NCI-H82 treated with DMSO at 0.1 percent for 48 hours (cell line): ENCODE data around the gene RNF220.

Experiments
- DNase-seq: peaks from one replicate; lab custom pipeline; 2025; ENCODE audit not compliant: unreplicated experiment; lab: John Stamatoyannopoulos, UW

Gene RNF220

DNA sequence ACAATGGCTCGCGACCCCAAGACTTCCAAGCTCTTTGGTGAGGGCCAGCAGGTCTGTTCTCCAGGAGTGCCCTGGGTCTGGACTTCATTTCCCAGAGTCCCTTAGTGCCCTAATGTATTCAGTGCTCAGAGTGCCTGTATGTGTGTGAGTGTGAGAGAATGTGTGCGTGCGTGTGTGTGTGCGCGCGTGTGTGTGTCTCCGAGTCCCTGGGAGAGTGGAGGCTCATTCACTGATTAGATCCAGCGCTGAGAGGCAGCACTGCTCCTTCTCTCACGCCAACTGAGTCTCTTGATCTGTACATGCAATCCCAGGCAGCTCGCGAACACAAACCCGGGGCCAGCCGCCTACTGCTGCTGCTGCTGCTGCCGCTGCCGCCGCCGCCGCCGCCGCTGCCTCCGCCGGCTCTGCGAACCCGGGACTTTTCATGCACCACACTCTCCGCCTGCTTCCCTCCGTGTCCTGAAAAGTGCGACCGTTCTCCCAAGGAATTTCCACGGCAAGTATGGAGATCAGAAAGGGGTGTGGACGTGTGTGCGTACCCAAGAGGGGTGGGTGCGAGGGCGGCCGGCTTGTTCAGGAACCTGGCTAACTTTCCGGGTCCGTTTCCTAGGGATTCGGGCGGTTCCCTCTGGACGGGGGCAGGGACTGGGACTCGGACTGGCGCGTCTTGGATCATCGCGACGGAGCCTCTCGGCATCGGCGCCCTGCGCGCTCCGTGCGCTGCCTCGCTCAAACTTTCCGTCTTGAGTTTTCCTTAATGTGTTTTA is at the start of gene RNF220:
RNF220 (plus strand) TSS at position 225 of the 767 bp plus-strand sequence.
- DNase-seq, result peak; percentile 68

DNA sequence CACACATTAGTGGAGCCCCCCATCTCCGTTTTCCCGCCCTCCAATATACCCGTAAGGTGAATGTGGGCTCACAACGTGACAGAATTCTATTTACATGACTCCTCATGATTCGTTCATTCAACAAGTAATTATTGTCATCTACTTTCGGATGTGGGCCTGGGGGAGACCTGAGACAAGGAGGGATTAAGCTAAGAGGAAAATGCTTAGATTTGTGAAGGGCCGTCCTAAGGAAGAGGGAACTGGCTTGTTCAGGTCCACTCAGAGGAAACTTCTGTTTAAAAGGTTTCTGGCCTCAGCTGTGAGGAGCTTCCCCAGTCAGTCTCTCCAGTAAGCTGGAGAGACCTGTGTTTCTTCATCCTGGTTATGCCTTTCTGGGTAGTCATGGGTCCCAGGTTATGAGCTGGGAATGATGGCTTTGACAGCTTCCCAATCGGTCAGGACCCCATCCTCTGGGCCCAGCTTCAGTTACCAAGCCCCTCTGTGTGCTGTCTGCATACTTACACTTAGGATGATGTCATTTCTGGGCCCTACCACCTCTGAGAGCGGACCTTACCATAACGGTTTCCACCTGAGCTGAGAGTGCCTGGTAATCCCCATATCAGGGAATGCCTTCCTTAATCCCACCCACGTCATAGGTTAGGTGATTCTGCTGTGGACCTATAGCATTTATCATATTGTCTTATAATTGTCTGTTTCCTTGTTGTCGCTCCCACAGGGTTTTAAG is 49.3 kb upstream of the RNF220 start:
- DNase-seq, result no peak

DNA sequence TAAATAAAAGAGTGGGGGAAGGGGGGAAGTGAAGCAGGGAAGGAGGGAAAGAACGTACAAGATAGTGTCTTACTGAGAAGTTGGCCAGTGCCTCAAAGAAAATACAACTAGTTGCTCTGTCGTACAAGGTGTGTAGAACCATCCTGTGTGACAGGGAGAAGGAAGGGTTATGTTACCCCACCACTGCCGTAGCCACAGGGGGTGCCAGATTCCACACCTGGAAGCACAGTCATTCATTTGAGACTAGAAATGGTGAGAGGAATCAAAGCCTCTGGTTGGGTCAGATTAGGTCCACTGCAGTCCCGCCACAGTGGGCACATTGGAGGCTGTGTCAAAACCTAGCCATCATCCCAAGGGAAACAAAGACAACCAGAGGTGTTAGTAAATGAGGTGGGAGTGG is 47.3 kb upstream of the RNF220 start:
- DNase-seq, result no peak

DNA sequence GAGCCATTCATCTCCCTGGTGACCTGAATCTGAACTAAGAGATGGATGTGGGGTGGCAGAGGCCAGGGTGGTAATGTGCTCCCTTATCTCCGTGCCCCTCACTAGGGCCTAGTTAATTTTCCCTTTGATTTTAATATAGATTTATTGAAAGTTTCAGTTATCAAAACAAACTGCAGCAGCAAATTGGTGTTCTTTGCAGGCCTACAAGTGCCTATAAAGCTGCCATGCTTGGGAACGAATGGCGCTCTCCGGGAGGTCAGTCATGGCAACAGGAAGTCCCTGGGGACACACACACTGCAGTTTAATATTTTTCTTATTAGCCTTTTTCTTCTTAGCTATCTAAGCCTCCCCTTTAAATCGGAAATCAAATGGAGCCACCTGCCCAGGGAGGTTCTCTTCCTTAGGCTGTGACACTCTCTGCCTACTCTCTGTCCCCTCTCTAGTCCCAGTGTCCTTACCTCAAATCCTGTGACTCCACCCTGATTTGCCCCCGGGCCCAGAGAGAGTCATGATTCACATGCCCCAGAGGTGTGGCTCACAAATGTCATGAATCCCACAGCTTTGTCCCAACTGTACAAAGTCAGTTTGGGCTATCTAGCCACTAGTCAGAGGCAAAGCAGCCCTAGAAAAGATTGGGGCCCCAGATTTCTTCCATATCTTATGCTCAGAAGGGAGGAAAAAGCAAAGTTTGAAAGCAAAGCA is 45.7 kb upstream of the RNF220 start:
- no peak for DNase-seq

DNA sequence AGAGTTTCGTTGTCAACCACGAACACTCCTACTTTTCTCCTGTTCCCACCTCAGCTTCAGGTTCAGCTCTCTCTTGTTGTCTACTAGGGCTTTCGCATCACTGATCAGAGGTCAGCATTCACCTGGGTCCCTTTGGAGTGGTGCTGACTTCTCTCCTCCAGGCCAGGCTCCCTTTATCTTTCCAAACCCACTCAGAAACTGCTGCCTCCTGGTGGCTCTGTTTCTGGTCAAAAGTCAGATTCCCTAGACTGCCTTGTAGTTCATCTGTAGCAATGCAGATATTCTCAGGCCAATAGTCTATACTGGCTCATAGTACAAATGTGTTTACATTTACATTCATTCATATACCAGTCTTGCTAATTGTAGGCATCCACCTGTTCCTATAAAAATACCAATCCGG is 43.6 kb upstream of the RNF220 start:
- no peak for DNase-seq

DNA sequence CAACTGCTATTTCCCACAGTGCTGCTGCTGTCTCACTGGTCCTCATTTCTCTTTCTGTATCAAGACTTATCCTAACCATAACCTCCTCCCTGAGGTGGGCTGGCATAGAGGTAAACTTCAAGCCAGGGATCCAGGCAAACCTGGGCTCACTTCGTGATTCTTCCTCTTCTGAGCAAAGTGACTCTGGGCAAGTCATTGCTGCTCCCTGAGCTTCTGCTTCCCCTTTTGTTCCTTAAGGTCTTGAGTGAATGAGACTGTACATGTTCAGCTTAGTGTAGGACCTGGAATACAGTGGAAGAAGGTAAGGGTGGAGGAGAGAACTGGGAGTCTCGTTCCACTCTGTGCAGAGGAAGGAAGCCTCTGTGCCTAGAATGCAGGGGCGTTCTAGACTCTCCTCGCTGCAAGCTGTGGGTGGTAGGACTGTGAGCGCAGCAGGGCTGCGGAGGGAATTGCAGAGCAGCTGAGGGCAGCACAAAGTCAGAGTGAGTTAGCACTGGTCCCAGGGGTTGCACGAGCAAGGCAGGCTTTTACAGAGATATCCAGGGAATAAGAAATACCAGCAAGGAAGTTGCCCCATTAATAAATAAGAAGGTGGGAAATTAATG is 38.6 kb upstream of the RNF220 start:
- no peak for DNase-seq

DNA sequence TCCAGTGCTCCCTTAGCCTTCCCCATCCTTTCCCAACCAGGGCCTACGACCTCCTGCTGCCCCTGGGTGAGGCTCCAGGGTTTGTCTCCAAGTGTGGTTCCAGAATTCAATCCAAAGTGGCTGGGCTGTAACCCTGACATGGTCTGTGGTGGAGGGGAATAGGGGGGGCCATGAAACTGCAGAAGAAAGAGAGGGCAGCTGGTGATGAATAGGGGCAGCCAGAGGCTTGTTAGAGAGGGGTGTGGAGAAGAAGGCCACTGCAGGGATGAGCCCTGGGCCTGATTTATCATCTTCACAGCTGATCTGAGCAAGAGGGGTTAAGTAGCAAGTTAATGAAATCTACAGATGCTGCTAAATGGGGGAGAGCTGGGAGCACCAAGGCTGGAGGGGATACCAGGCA is 37.1 kb upstream of the RNF220 start:
- no peak for DNase-seq

DNA sequence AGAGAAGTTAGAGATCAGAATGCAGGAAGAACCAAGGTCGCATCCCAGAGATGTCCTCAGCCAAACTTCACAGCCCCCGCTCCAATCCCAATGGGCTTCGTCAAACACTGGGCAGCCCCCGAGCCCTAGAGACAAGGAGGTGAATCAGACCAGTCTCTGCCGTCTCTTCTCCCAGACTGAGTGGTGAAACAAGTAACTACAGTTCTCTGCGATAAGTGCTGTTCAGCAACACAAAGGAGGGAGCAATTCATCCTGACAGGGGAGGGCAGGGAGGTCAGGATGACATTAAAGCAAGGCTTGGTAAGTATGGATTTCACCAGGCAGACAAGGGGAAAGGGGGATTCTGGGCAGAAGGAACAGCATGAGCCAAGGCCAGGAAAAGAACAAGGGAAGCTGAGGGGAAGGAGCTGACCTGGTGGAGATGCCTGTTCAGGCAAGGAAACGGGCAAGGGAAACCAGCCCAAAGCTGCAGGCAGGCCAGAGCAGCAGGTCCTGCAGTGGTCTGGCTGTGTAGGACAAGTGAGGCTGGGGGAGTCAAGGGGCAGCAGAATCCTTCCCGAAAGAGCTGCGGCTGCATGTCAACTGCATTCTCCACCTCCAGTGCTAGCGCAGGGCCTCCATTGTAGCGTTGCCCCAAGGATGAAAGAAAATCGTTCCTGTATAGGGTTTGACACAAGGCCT is 36.4 kb upstream of the RNF220 start:
- DNase-seq, result no peak

DNA sequence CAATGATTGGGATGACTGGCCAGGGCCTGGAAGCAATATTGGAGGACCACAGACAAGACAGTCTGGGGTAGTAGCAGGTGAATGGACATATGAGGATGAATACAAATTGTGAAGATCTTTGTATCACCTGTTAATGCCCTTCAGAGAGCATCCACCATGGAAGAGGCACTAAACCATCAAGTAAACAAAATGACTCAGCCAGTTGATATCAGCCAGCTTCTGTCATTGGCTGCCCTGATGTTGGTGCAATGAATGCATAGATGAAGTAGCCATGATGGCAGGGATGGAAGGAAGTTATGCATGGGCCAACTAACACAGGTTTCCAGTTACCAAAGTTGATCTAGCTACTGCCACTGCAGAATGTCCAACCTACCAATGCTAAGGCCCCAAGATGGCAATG is 33.8 kb upstream of the RNF220 start:
- no peak for DNase-seq

DNA sequence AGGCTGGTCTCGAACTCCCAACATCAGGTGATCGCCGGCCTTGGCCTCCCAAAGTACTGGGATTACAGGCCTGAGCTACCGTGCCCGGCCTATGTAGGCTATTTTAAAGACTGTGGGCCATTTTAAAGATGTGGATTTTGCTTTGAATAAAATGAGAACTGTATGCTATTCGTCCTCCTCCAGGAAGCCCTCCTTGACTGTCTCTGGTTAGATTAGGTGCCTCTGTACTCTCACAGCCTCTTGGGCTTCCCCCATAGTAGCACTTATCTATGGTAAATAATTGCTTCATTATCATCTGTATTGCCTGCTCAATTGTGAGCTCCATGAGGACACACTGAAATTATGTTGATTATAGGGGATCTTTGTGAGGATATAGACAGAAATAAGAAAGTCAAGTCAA is 29.5 kb upstream of the RNF220 start:
- DNase-seq, result no peak

DNA sequence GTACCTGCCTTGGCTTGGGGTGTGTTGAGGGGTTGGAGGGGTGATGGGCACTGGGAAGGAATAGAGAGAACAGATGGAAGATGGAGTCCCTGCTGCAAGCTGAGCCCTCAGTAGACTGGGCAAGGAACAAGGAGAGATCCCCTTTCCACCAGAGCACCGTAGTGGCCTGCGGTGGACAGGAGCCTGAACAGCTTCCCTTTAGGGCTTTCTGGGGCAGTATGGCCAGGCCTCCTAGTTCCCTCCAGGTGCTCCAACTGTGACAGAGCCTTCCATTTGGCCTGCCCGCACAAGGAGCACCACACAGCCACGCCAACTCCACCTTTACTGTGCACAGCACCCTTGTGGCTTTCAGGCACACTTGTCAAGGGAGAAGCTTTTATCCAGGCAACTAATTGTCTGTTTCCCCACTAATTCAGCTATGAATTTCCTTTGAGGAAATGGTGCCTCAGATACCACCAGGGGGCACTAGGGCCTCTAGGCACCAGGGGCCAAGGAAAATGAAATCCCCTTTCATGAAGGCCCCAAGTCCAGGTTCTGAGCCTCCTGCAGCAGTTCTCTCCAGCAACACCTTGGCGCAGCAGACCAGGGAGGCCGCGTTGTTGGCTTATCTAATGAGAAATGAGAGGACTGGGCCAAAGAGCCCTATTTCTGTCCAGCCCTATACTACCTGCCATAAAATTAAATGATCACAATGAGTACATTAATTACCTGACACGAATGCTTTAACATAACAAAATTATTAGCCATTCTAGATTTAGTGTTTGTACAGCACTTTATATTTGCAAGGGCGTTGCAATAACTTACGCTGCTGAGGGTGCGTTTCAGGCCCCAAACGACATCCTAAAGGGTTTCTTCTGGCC is 26.9 kb upstream of the RNF220 start:
- DNase-seq, result peak; percentile 67

DNA sequence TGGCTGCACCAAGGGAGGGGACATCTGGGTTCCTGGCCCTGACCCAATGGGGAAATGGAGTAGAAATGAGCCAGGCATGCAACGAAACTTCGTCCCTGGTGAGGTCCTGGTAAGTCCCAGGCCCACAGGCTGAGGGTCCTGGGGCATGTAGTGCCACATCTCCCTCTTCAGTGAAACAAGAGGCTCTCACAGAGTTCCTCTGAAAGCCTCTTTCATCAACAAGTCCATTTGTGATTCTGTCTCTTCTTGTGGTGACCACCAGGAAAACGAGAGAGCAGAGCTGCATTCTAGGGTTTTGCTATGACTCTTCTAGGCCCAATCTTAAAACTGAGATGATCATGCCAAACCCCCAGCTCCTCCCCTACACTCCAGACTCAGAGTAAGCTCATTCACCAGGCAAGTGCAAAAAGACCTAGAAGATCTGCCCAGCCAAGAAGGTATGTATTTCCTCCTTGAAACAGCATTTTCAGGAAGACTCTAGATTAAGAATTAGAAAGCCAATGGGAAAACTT is 24.3 kb upstream of the RNF220 start:
- no peak for DNase-seq

DNA sequence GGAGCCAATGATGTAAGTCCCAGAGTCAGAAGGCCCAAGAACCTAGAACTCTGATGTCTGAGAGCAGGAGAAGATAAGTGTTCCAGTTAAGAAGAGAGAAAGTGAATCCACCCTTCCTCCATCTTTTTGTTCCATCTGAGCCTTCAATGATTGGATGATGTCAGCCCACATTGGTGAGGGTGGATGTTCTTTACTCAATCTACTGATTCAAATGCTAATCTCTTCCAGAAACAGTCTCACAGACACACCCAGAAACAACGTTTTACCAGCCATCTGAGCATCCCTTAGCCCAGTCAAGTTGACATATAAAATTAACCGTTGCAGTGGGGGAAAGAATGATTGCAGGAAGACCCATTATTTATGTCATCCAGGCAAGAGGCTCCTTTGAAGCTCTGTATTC is 16.5 kb upstream of the RNF220 start:
- no peak for DNase-seq

DNA sequence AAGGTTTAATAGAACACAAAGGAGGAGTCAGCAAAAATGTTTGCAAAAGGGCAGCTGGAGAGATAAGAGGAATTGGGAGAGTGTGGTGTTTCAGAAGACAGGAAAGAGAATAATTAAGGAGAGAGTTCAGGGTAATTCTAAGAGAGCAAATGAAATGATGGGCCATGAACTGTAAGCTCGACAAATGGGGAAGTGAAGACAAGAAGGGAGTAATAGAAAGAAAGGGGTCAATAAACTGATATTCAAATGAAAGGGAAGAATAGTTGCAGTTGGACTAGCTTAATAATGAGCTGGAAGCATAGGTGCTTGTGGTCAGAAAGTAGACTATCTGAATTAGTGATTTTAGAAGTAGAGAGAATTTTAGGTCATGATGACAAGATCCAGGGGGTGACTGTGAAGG is 15.6 kb upstream of the RNF220 start:
- DNase-seq, result no peak

DNA sequence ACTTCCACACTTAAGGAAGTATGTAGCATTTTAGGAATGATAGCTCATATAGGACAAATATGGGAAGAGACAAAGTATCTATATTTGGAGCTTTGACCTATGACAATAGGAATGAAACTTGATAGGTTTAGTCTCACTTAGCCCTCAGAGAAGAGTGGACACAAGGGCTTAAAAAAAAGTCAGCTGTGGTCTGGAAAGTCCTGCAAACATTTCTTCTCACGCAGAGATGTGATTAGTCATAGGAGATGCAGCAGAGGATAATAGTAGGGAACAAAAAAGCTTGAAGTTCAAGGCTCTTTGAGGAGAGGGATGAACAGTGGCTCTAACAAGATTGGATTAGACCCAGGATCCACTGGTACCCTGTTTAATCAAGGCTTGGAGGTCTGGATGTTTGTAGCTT is 14.8 kb upstream of the RNF220 start:
- peak; percentile 40 for DNase-seq

DNA sequence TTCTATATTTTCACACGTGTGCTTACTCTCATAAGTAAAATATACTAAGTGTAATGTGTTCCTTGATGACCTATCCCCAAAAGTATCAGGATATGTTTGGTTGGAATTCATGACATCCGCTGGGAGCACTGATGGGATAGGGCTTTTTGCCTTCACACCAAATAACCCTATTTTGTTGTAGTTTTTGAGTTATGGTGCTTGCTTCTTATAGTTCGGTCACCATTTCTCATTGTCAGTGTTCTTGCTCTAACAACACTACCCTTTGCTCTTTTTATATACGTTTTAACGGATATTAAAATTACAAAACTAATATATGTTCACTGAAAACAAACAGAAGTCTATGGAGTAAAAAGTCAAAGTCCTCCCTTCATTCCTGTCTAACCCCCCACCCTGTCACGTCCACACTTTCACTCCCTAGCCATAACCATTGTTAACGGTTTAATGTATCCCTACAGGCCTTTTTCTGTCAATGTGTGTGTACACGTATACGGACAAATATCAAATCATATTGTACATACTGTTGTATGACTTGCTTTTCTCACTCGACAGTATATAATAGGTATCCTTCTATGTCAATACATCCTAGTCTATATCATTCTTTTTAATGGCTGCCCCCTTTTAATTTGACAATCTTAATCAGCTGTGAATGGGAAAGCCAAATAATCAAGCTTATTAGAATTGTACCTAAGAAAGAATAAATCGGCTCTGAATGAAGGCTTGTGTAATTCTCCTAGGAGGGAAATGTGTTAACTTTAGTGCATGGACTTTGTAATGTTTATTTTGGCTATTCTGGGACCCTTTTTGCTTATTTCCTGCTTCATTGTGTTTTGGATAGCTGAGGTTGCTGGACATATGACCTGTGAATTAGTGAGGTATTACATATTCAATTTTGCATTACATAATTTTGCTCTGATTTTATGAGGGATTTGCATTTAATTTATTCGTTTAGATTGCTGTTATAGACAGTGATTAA is 3.5 kb upstream of the RNF220 start:
- no peak for DNase-seq

DNA sequence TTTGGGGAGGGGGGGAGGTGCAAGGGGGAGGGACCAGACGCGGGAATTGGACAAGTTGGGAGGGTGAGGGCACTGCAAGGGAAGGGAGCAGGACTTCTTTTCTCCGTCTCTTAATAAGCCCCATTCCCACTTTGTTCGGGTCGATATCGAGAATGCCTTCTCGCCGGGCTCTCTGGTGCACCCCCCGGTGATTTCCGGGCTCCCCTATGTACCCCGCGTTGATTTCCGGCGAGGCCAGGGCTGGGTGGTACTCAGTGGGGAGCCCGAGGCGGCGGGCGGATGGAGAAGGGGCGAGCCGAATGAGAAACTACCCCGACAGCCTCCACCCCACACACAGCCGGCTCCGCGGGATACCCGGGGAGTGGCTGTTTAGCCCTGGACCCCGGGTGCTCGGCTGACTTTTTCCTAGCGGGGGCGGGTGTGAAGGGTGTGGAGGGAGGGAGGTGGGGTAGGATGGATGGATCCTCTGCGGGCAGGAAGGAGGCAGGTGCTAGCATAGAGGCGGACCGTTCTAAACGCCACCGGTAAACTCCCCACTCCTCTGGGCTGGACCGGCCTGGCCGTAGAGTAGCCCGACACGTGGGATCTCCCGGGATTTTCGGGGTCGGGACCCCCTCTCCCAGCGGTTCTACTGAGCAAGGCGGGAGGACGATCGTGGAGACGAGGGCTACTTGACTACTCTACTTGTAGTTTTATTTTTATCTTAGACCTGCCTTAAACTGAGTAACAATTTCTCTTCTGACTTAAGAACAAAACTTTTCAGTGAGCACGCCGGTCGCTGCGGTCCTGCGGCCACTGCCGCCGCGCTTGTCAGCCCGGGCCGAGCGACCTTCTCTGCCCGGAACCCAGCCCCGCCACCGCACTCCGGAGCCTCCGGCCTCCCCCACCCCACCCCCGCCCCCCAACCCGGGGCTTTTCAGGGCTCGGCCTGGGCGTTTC is 1.0 kb downstream of the RNF220 start:
- no peak for DNase-seq
